Measurements from ENCODE around the gene ZRANB3. TPM values are rescaled to one million over a fixed set of nuclear protein-coding genes. Genes with fewer than 3 reads are reported as not detected.

Gene ZRANB3
- total RNA-seq, 1 donor from 2014 or later = 8.5 TPM

GRCh38 chr2:135532581-135532980, 1.6 kb upstream of the ZRANB3 start:
- Histone ChIP-seq H3K4me3 (ENCODE audit: low read depth, low read length) (peak overlapping the region; percentile 17), H3K36me3 (ENCODE audit: control insufficient read depth, insufficient read depth, low read length) (no peaks in the 10 kb centered on the region), H3K27me3 (ENCODE audit: control insufficient read depth, insufficient read depth, low read length) (no peaks in the 10 kb centered on the region)
- no peak for TF ChIP-seq CTCF (IDR thresholded peaks at IDR 0.05; ENCODE audit: insufficient read depth, low read length, poor library complexity, severe bottlenecking)
- DNase-seq (ENCODE audit: low read depth) = no peak

GRCh38 chr2:135531231-135532197, 496 bp upstream of the ZRANB3 start, which contains the start of gene R3HDM1:
Gene R3HDM1 (plus strand): TSS chr2:135531484. CDS start chr2:135604846, 73,362 bp downstream.
- peak; percentile 26 for TF ChIP-seq CTCF (IDR thresholded peaks at IDR 0.05; ENCODE audit: insufficient read depth, low read length, poor library complexity, severe bottlenecking)
- peak within 1 kb of the TSS; percentile 97 for H3K4me3 ChIP-seq (ENCODE audit: low read depth, low read length)

GRCh38 chr2:135528006-135528405, 3.0 kb downstream of the ZRANB3 start:
- Histone ChIP-seq H3K4me3 (ENCODE audit: low read depth, low read length) (no peak overlapping the region), H3K36me3 (ENCODE audit: control insufficient read depth, insufficient read depth, low read length) (no peaks in the 10 kb centered on the region), H3K27me3 (ENCODE audit: control insufficient read depth, insufficient read depth, low read length) (no peaks in the 10 kb centered on the region)
- DNase-seq (ENCODE audit: low read depth) = no peak
- no peak for TF ChIP-seq CTCF (IDR thresholded peaks at IDR 0.05; ENCODE audit: insufficient read depth, low read length, poor library complexity, severe bottlenecking)

More at GRCh38 chr2:135531231-135532197, 496 bp upstream of the ZRANB3 start, which contains the start of gene R3HDM1:
- Histone ChIP-seq H3K36me3 (ENCODE audit: control insufficient read depth, insufficient read depth, low read length) (no peaks in the 10 kb centered on the region), H3K27me3 (ENCODE audit: control insufficient read depth, insufficient read depth, low read length) (no peaks in the 10 kb centered on the region)
- peak; percentile 99 for DNase-seq (ENCODE audit: low read depth)

GRCh38 chr2:135525786-135526185, 5.2 kb downstream of the ZRANB3 start:
- no peak for DNase-seq (ENCODE audit: low read depth)
- H3K27me3 ChIP-seq (ENCODE audit: control insufficient read depth, insufficient read depth, low read length) = no peaks in the 10 kb centered on the region
- no peak for TF ChIP-seq CTCF (IDR thresholded peaks at IDR 0.05; ENCODE audit: insufficient read depth, low read length, poor library complexity, severe bottlenecking)
- no peak overlapping the region for H3K4me3 ChIP-seq (ENCODE audit: low read depth, low read length)
- no peaks in the 10 kb centered on the region for H3K36me3 ChIP-seq (ENCODE audit: control insufficient read depth, insufficient read depth, low read length)

- no peak for TF ChIP-seq CTCF (IDR thresholded peaks at IDR 0.05; ENCODE audit: insufficient read depth, low read length, poor library complexity, severe bottlenecking)
- H3K36me3 ChIP-seq (ENCODE audit: control insufficient read depth, insufficient read depth, low read length) = no peaks in the 10 kb centered on the region
- DNase-seq (ENCODE audit: low read depth) = no peak
- H3K4me3 ChIP-seq (ENCODE audit: low read depth, low read length) = no peak overlapping the region
- no peaks in the 10 kb centered on the region for H3K27me3 ChIP-seq (ENCODE audit: control insufficient read depth, insufficient read depth, low read length)
These were observed 18.9 kb downstream of the ZRANB3 start for GRCh38 chr2:135512099-135512498.
